Mononuclear cell (primary cell): ENCODE measurements around the gene IQCK. TPM values are rescaled to one million over a fixed set of nuclear protein-coding genes. Genes with fewer than 3 reads are reported as not detected.
"Not testable (repeated sequence)": the region's sequence is repeated elsewhere in the genome, so short reads cannot be mapped to it uniquely, and the experiment has no call there.

Source experiments
- H3K27me3 ChIP-seq: 2 replicates; pipeline ENCODE4 v1.6.0; 2011; ENCODE audit warnings: low read length, control low read depth; ENCODE audit not compliant: insufficient read depth
- H3K4me1 ChIP-seq: 2 replicates; pipeline ENCODE4 v1.5.1; 2011; ENCODE audit warnings: mild to moderate bottlenecking, low read length, control low read depth; ENCODE audit not compliant: insufficient read depth
- H3K4me3 ChIP-seq: 2 replicates; pipeline ENCODE4 v1.5.1; 2011; ENCODE audit warnings: mild to moderate bottlenecking, low read length, moderate library complexity
- H3K9me3 ChIP-seq: 2 replicates; pipeline ENCODE4 v1.5.1; 2011; ENCODE audit warnings: low read depth, mild to moderate bottlenecking, control low read depth, low read length
- total RNA-seq: library from RNA; depleted of rRNA; stranded (reverse); fragments of >200 nt; gene quantifications from one replicate; pipeline ENCODE4 v1.2.3, GENCODE V29; 2012

The IQCK gene
- total RNA-seq, 1 donor = 1.9 TPM

- no peaks in the 10 kb centered on the region for H3K27me3 ChIP-seq
- H3K9me3 ChIP-seq = no peaks in the 10 kb centered on the region
- no peaks in the 10 kb centered on the region for H3K4me1 ChIP-seq
- H3K4me3 ChIP-seq = no peak overlapping the region
These were observed 9.5 kb upstream of the IQCK start for GRCh38 chr16:19708296-19709205.

- no peak overlapping the region for H3K4me3 ChIP-seq
- H3K27me3 ChIP-seq = no peaks in the 10 kb centered on the region
- no peaks in the 10 kb centered on the region for H3K4me1 ChIP-seq
- no peaks in the 10 kb centered on the region for H3K9me3 ChIP-seq
These were observed 8.5 kb upstream of the IQCK start for GRCh38 chr16:19709381-19710136.

- Histone ChIP-seq H3K9me3 (no peaks in the 10 kb centered on the region), H3K27me3 (no peaks in the 10 kb centered on the region), H3K4me3 (no peak overlapping the region), H3K4me1 (no peaks in the 10 kb centered on the region)
These were observed 7.7 kb upstream of the IQCK start for GRCh38 chr16:19710191-19710908.

- no peaks in the 10 kb centered on the region for H3K4me1 ChIP-seq
- no peaks in the 10 kb centered on the region for H3K9me3 ChIP-seq
- H3K27me3 ChIP-seq = no peaks in the 10 kb centered on the region
- H3K4me3 ChIP-seq = no peak overlapping the region
These were observed 7.0 kb upstream of the IQCK start for GRCh38 chr16:19710991-19711545.

GRCh38 chr16:19711643-19712042 is 6.4 kb upstream of the IQCK start:
- Histone ChIP-seq H3K4me3 (no peak overlapping the region), H3K27me3 (no peaks in the 10 kb centered on the region), H3K9me3 (no peaks in the 10 kb centered on the region), H3K4me1 (no peaks in the 10 kb centered on the region)

GRCh38 chr16:19712418-19713058 is 5.5 kb upstream of the IQCK start:
- H3K4me1 ChIP-seq = peaks cover 7% of the 10 kb centered on the region
- H3K27me3 ChIP-seq = no peaks in the 10 kb centered on the region
- H3K9me3 ChIP-seq = no peaks in the 10 kb centered on the region
- H3K4me3 ChIP-seq = no peak overlapping the region

GRCh38 chr16:19713697-19714096 is 4.4 kb upstream of the IQCK start:
- no peak overlapping the region for H3K4me3 ChIP-seq
- H3K27me3 ChIP-seq = no peaks in the 10 kb centered on the region
- H3K4me1 ChIP-seq = peaks cover 11% of the 10 kb centered on the region
- H3K9me3 ChIP-seq = no peaks in the 10 kb centered on the region

- no peaks in the 10 kb centered on the region for H3K9me3 ChIP-seq
- H3K4me3 ChIP-seq = no peak overlapping the region
- peaks cover 18% of the 10 kb centered on the region for H3K4me1 ChIP-seq
- H3K27me3 ChIP-seq = no peaks in the 10 kb centered on the region
These were observed 2.5 kb upstream of the IQCK start for GRCh38 chr16:19715566-19715965.

- no peaks in the 10 kb centered on the region for H3K9me3 ChIP-seq
- no peaks in the 10 kb centered on the region for H3K27me3 ChIP-seq
- no peak overlapping the region for H3K4me3 ChIP-seq
- H3K4me1 ChIP-seq = peaks cover 18% of the 10 kb centered on the region
These were observed 1.9 kb upstream of the IQCK start for GRCh38 chr16:19716183-19716582.

- not testable (repeated sequence) for H3K4me3 ChIP-seq, H3K27me3 ChIP-seq, H3K9me3 ChIP-seq
- H3K4me1 ChIP-seq = peaks cover 18% of the 10 kb centered on the region
These were observed 1.3 kb upstream of the IQCK start for GRCh38 chr16:19716728-19717127.

GRCh38 chr16:19717314-19717713 is 757 bp upstream of the IQCK start:
- Histone ChIP-seq H3K4me1 (peaks cover 18% of the 10 kb centered on the region), H3K27me3 (no peaks in the 10 kb centered on the region), H3K4me3 (peak overlapping the region; percentile 92), H3K9me3 (no peaks in the 10 kb centered on the region)

- Histone ChIP-seq H3K4me3 (peak overlapping the region; percentile 92), H3K4me1 (peaks cover 18% of the 10 kb centered on the region), H3K9me3 (no peaks in the 10 kb centered on the region), H3K27me3 (no peaks in the 10 kb centered on the region)
These were observed 524 bp downstream of the IQCK start for GRCh38 chr16:19718624-19718965.

GRCh38 chr16:19722269-19722952 is 4.3 kb downstream of the IQCK start:
- no peaks in the 10 kb centered on the region for H3K9me3 ChIP-seq
- peaks cover 12% of the 10 kb centered on the region for H3K4me1 ChIP-seq
- no peaks in the 10 kb centered on the region for H3K27me3 ChIP-seq
- no peak overlapping the region for H3K4me3 ChIP-seq

- Histone ChIP-seq H3K27me3 (no peaks in the 10 kb centered on the region), H3K4me1 (peaks cover 9% of the 10 kb centered on the region), H3K9me3 (no peaks in the 10 kb centered on the region), H3K4me3 (no peak overlapping the region)
These were observed 4.9 kb downstream of the IQCK start for GRCh38 chr16:19722981-19723380.
